ENCODE data around the gene NUMBL.
"Not testable (repeated sequence)": the region's sequence is repeated elsewhere in the genome, so short reads cannot be mapped to it uniquely, and the experiment has no call there.

The NUMBL gene

DNA sequence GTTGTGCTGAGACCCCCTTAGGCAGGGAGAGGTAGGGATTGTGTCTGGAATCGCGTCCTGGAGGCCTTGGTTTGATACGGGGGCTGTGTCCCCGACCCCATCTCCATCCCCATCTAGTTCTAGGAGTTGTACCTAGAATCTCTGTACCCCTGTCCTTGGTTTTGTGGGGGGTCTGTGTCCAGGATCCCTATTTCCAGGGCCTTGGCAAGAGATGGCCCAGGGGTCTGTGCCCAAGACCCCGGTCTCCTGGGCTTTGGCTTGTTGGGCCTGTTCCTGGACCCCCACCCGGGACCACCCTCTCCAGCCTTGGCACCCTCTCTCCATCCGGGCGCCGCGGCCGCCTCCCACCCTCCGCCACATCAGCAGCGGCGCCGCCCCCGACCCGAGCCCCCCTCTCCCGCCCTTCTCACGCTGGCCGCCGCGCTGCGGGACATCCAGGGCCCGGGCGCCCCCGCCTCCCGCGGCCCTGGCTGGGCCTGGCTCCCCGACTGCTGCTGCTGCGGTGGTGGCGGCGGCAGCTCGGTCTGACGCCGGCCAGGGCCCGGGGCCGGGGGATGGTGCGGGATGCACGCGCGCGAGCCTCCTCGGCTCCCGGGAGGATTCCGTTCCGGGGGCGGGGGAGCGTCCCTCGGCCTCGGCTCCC is at the start of gene NUMBL:
Gene NUMBL, minus strand, starts transcription at position 602 of the 643 bp plus-strand sequence. Its CDS starts 168 bp downstream, at position 434.
- DNase-seq = no peak

DNA sequence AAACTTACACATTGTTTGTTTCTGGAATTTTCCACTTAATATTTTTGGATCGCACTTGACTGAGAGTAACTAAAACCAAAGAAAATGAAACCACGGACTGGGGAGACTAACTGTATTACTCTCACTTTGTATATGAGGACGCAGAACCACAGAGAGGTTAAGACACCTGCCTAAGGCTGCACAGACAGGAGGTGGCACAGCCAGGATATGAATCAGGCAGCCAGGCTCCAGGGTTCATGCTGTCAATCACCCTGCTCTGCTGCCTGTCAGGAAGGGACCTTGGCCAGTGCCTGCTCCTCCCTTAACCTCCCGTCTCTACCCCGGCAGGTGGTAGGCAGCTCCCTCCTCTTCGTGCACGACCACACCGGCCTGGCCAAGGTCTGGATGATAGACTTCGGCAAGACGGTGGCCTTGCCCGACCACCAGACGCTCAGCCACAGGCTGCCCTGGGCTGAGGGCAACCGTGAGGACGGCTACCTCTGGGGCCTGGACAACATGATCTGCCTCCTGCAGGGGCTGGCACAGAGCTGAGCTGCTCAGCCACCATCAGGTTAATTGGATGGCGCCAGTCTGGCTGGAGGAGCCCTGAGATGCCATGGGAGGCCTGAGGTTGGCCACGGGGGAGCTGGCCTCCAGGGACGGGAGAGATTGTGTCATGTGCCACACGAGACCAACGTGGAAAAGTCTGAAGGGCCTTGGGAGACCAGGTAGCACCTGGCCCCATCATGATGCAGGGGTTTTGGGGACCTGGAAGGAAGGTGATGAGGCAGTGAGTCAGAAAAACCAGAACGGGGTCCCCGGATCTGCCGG is 48.8 kb upstream of the NUMBL start:
- no peak for DNase-seq

DNA sequence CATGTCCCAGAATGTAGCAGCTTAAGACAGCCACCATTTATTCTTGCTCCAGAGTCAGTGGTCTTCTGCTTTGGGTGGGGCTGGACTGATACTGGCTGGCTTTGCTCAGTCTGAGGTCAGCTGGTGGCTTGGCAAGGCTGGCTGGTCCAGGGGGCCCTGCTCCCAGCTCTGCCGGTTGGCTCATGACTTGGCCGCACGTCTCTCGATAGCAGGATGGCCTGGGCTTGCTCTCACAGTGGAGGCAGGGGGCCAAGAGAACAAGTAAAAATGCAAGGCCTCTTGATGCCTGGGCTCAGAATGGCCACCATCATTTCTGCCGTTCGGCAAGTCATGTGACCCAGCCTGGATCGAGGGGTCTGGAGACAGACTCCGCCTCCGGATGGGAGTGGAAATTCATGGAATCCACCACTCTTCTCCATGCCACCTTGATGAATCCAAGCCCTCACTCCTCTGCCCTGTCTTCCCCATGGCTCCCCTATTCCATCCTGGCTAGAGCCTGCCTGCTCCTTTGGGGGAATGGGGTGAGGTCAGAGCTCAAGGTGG is 46.7 kb upstream of the NUMBL start:
- DNase-seq = no peak

DNA sequence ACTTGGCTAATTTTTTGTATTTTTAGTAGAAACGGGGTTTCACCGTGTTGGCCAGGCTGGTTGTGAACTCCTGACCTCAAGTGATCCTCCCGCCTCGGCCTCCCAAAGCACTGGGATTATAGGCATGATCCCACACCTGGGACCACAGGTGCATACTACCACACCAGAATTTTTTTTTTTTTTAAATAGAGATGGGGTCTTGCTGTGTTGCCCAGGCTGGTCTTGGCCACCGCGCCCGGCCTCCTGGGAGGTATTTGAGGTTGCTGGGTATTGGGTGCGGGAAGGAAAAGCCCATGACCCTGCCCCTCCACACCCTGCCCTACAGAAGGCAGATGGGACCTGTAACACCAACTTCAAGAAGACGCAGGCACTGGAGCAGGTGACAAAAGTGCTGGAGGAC is 46.2 kb upstream of the NUMBL start:
- no peak for DNase-seq

DNA sequence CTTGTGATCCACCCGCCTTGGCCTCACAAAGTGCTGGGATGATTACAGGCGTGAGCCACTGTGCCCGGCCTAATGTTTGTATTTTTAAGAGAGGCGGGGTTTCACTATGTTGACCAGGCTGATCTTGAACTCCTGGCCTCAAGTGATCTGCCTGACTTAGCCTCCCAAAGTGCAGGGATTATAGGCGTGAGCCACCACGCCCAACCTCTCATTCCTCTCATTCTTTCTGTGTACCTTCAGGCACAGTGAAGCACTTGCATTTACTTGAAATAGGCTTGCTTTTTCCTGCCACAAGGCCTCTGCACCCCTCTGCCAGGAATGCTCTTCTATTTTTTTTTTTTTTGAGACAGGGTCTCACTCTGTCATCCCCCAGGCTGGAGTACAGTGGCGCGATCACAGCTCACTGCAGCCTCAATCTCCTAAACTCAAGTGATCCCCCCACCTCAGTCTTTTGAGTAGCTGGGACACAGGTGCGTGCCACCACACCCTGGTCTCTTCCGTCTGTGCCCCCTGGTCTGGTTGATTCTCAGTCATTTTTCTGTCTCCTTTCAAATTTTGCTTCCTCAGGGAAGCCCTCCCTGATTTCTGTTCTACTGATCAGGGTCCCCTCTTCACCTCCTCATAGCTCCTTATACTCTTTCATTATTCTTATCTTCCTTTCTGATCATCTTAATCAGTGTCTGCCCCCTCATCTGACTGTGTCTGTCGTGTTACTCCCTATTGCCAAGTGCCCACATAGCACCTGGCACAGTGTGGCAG is 44.7 kb upstream of the NUMBL start:
- DNase-seq = no peak

DNA sequence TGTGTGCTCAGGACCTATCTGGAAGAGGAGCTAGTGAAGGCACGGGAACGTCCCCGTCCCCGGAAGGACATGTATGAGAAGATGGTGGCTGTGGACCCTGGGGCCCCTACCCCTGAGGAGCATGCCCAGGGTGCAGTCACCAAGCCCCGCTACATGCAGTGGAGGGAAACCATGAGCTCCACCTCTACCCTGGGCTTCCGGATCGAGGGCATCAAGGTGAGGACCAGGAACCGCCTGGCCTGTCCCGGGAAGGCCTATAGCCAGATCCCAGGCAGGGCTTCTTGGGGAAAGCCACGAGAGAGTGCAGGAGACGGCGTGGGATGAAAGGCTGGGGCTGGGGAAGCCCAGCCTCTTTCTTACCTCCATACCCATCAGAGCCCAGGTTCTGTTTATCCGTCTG is 42.7 kb upstream of the NUMBL start:
- DNase-seq = no peak

DNA sequence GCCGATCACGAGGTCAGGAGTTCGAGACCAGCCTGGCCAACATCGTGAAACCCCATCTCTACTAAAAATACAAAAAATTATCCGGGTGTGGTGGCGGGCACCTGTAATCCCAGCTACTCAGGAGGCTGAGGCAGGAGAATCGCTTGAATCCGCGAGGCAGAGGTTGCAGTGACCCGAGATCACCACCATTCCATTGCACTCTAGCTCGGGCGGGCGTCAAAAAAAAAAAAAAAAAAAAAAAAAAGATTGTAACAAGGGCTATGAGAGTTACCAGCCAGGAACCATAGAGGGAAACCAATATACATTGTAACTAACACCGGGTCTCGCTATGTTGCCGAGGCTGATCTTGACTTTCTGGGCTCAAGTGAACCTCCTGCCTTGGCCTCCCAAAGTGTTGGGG is 41.9 kb upstream of the NUMBL start:
- DNase-seq = not testable (repeated sequence)

DNA sequence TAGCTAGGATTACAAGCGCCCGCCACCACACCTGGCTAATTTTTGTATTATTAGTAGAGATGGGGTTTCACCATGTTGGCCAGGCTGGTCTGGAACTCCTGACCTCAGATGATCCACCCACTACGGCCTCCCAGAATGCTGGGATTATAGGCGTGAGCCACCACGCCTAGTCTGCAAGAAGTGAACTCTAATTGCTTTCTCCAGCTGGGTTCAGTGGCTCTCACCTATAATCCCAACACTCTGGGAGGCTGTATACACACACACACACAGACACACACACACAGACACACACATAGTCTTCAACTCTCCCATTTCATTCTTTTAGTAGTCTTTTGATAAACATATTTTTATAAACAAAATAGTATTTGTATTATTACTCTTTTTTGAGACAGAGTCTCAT is 39.6 kb upstream of the NUMBL start:
- DNase-seq = not testable (repeated sequence)

DNA sequence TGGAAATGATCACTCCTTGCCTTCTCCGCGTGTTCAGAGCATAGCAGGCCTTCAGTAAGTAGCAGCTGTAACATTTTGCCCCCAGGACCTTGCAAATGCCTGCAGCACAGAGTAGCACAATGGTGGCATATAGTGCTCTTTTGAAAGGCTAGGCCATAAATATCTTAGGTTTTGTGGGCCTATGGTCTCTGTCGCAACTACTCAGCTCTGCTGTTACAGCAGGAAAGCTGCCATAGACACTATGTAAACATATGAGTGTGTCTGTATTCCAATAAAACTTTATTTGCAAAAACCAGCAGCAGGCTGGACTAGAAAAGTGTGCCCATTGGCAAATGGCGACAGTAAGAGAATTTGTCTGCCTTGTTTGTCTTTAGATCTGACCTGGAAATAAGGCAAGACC is 35.8 kb upstream of the NUMBL start:
- DNase-seq = no peak

DNA sequence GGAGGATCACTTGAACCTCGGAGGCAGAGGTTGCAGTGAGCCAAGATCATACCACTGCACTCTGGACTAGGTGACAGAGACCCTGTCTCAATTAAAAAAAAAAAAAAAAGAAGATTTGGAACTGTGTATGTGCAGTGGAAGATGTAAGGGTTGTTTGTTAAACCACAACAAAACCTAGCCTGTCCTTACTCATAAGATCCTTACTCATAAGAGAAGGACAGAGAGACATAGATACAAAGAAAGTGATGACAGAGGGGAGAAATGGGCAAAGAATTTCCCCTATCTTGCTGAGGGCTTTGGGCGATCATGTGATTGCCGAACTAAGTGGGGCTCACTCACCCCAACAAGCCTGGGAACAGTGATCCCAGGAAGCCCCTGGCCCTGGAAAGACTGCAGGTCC is 34.4 kb upstream of the NUMBL start:
- no peak for DNase-seq

DNA sequence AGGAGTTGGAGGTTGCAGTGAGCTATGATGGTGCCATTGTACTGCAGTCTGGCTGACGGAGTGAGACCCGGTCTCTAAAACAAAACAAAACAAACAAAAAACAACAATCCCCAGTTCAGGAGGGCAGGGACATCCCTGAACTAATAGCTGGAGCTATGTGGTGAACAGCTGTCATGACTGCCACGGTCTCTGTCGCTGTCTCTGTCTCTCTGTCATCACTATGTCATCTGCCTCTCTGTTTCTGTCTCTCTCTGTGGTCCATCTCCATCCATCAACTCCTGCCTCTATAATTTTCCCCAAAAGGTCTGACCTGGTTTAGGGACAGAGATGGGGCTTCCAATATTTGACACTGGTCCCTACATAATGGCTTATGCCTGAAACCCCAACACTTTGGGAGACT is 33.9 kb upstream of the NUMBL start:
- DNase-seq = no peak

DNA sequence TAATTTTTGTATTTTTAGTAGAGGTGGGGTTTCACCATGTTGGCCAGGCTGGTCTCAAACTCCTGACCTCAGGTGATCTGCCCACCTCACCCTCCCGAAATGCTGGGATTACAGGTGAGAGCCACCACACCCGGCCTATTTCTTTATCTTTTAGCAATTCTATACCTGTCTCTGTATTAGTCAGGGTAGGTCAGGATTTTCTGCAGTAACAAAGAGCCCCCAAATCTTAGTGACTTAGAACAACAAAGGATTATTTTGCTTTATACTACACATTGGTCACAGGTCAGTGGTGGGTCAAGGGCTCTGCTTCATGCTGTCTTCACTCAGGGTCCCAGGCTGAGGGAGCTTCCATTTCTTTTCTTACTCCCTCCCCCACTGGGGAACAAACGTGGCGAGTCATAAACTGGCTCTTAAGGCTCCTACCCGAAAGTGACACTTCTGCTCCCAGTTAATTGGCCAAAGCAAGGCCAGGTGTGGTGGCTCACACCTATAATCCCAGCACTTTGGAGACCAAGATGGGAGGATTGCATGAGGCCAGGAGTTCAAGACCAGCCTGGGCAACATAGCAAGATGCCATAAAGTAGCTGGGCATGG is 33.3 kb upstream of the NUMBL start:
- DNase-seq = no peak

DNA sequence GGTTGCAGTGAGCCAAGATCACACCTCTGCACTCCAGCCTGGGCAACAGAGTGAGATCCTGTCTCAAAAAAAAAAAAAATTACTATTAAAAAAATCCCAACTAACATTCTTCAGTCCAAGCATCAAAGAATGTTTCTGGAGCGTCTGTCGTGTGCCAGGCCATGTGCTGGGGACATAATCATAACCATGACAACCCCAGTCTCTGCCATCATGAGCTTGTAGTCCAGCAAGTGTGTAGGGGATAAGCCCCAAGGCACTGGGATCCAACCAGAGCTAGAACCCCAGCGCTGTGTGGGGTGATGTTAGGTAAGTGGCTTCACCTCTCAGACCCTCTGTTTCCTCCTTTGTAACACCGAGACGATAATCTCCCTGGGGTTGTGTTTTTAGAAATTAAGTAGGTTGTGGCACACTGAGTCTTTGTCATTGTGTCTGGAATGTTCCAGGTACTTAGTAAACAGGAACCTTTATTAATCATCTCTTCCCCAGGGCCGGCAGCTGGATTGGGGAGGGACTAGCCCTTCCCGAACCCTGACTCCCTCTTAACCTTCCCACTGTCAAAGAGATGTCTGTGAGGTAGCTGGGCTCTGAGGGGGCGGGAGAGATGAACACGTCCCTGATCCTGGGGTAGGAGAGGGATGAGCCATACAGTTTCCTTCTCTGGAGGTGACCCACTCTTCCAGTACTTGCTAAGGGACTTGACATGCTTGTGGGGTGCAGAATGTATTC is 31.6 kb upstream of the NUMBL start:
- DNase-seq = no peak

DNA sequence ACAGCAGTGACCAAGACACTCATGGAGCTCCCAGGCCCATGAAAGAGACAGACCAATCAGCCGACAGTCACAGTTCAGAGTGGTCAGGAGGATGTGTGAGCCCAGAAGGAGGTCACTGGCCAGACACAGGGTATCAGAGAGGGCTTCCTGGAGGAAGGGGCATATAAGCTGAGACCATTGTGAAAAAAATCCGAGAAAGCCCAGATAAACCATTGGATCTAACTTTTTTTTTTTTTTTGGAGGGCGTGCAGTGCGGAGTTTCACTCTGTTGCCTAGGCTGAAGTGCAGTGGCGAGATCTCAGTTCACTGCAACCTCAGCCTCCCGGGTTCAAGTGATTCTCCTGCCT is 30.7 kb upstream of the NUMBL start:
- DNase-seq = no peak

DNA sequence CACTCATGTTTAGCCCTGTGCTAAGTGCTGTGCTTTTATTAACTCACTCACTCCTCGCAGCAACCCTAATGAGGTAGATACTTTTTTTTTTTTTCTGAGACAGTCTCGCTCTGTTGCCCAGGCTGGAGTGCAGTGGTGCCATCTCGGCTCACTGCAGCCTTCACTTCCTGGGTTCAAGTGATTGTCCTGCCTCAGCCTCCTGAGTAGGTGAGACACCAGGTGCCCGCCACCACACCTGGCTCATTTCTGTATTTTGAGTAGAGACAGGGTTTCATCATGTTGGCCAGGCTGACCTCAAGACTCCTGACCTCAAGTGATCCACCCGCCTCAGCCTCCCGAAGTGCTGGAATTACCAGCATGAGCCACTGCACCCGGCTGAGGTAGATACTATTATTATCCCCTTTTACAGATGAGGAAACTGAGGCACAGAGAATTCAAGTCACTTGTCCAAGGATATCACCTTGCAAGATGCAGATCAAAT is 29.0 kb upstream of the NUMBL start:
- DNase-seq = no peak

DNA sequence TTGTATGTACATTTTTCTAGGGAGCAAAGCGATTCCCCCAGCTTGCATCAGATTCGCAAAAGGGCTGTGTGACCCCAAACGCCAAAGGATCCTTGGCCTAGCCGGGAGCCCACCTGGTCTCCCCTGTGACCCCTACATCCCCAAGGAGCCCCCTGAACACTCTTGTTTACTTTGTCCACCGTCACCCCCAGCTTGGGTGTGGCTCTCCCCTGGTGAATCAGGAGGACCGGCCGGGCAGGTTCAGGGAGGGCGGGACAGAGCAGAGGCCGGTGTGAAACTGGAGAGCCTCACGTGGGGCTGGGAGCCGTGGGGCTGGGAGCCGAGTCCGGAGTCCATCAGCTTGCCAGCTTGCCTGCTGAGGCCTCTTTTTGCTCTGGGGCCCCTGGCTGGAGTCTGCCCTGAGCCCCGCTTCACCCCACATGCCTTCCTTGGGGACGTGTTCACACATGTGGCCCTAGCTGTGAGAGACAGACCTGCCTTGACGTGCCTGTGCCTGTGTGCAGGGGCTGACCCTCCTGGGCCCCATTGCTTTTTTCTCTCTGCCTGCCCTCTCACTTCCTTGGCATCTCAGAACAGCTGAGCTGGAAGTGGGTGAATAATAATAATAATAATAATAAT is 28.4 kb upstream of the NUMBL start:
- DNase-seq = no peak

DNA sequence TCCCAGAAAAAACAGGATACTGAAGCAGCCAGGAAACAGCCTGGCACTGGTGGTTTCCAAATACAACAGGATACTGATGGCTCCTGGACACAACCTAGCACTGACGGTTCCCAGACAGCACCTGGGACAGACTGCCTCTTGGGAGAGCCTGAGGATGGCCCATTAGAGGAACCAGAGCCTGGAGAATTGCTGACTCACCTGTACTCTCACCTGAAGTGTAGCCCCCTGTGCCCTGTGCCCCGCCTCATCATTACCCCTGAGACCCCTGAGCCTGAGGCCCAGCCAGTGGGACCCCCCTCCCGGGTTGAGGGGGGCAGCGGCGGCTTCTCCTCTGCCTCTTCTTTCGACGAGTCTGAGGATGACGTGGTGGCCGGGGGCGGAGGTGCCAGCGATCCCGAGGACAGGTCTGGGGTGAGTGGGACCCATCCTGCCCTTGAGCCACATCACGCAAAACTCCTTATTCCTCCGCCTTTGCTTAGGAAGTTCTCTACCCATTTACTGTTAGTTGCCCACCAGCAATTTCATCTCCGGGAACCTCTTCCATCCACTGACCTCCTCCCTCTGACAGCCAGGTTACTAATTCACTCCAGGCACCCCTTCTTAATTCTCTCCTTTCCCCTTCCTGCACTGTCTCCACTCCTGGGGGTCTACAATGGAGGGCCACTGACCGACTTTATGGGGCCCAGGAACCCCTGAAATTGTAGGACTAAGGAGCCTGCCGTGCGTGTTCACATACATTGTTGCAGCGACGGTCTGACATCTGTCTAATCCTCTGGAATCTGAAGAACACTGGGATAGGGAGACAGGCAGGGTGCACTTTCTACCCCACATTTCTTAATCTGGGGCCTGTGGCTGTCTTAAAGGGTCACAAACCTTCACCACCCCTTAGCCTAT is 27.7 kb upstream of the NUMBL start:
- DNase-seq = no peak

DNA sequence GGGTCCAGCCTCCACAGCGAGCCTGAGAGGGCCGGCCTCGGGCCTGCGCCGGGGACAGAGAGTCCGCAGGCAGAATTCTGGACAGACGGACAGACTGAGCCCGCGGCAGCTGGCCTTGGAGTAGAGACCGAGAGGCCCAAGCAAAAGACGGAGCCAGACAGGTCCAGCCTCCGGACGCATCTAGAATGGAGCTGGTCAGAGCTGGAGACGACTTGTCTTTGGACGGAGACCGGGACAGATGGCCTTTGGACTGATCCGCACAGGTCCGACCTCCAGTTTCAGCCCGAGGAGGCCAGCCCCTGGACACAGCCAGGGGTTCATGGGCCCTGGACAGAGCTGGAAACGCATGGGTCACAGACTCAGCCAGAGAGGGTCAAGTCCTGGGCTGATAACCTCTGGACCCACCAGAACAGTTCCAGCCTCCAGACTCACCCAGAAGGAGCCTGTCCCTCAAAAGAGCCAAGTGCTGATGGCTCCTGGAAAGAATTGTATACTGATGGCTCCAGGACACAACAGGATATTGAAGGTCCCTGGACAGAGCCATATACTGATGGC is 27.0 kb upstream of the NUMBL start:
- no peak for DNase-seq

DNA sequence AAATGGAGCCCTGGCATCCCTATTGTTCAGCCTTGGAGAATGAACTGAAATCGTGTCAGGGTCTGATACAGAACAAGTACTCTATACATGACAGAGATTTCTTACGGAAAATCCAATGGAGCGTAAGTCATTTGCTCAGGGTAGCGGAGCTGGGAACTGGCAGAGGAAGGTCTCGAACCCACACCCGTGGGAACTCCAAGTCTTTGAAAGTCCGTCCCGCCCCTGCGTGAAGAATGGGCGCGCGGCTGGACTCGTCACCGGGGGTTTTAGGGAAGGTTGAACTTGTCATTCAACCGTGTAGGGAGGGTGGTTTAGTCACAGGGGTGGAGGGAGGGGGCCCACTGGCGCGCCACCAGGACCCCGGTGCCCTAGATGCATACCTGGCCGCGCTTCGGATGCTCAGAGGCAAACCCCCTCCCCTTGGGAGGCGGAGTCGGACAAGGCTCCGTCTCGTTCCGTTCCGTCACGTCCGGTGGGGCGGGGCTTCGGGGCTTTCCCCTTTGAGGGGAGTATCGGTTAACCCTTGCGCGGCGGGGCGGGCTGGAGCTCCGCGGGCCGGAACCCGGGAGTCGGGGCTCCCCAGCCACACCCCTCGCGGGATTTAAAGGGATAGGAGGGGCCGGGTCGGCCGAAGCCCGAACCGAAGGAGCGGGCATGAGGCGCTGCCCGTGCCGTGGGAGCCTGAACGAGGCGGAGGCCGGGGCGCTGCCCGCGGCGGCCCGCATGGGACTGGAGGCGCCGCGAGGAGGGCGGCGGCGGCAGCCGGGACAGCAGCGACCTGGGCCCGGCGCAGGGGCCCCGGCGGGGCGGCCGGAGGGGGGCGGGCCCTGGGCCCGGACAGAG is 26.3 kb upstream of the NUMBL start, which contains the start of the genes COQ8B and ITPKC:
Gene COQ8B, minus strand, starts transcription at position 405 of the 843 bp plus-strand sequence. CDS start 2,254 bp downstream, outside the sequence.
Gene ITPKC, plus strand, starts transcription at position 631 of the 843 bp plus-strand sequence. Its CDS starts 24 bp downstream, at position 655.
- peak; percentile 99 for DNase-seq
